Activated CD8-positive, alpha-beta memory T cell treated with anti-CD3 and anti-CD28 coated beads for 24 hours (primary cell): Measurements from ENCODE around the gene SRSF1.
"Not testable (repeated sequence)": the region's sequence is repeated elsewhere in the genome, so short reads cannot be mapped to it uniquely, and the experiment has no call there.

Source experiments
- DNase-seq: peaks from one replicate; pipeline ENCODE4 v3.0.0-alpha.2; 2020

SRSF1 gene

GRCh38 chr17:57988301-57989250 is 18.5 kb downstream of the SRSF1 start:
- no peak for DNase-seq

DNA sequence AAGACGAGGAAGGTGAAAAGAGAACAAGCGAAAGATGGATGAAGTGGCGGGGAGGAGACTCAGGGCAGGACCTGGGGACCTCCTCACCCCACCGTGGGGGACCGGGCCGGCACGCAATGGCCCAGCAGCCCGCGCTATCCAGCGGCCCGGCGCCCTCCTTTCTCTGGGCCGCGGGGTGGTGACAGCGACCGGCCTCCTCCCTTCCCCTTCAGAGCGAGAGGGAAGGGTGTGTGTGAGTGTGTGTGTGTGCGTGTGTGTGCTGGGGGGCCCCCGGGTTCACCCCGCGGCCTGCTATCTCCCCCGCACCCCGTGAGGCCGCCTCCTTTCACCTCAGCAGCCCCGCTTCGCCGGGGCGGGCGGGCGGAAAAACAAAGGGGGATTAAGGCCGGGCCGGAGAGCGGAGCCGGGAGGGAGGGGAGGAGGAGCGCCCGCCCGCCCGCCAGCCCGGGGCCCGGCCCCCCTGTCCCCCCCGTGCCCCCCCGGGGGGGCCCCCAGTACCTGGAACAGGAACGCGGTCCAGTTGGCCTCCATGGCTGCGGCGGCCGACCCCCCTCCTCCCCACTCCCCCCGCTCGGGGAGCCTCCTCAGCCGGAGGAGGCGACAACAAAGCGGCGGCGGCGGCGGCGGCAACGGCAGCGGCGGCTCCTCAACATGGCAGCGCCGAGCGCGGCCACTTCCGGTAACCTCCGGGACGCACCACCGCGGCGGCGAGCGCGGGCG is 19.3 kb downstream of the SRSF1 start, which contains the start of gene VEZF1:
Gene VEZF1, minus strand, starts transcription at position 674 of the 720 bp plus-strand sequence. Its CDS starts 143 bp downstream, at position 531.
- peak; percentile 93 for DNase-seq

GRCh38 chr17:57986841-57987580 is 20.0 kb downstream of the SRSF1 start:
- DNase-seq, result peak; percentile 77

GRCh38 chr17:57985675-57985974 is 21.4 kb downstream of the SRSF1 start:
- no peak for DNase-seq

GRCh38 chr17:57984936-57985674 is 21.9 kb downstream of the SRSF1 start:
- DNase-seq, result peak; percentile 30

DNA sequence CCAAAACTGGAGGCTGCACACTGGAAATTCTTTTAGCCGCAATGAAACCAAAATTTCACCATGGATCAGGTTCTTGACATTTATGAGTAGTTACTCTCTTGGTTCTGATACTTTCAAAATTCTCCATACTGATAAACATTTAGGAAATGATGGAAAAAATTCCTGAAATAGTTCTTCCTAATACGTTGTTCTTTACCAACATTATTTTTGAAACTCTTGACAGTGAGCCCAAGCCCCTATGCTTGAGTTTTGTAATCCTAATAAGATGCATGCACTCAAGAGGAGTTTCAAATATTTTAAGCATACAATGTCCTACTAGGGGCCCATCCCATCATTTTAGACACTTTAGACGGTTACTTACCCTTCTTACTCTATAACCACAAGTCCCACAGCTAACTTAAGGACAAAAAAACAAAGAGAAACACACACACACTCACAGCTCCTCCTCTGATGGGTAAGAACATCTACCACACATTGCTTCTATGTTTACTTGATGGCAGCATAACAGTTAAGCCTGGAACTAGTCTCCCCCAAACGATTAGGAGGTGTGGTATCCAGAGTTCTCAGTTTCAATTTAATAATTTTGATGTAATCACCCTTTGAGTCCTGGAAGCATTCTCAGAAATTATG is 22.7 kb downstream of the SRSF1 start:
- DNase-seq, result no peak

DNA sequence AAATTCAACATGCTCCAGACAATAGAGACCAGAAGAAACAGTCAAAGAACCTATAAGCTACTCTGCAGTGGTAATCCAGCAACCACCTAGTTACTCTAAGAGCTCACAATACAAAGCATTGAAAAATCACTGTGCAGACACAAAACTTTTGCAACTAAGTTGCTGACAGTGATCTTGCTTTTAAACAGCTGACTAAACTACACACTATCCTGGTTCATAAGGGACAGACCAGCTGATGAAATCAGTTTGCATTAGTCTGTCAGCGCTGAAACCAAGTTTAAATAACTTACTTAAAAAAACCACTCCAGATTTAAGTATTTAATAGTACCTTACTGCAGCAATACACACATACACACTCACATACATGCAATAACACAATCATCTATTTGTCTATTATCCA is 23.6 kb downstream of the SRSF1 start:
- no peak for DNase-seq

DNA sequence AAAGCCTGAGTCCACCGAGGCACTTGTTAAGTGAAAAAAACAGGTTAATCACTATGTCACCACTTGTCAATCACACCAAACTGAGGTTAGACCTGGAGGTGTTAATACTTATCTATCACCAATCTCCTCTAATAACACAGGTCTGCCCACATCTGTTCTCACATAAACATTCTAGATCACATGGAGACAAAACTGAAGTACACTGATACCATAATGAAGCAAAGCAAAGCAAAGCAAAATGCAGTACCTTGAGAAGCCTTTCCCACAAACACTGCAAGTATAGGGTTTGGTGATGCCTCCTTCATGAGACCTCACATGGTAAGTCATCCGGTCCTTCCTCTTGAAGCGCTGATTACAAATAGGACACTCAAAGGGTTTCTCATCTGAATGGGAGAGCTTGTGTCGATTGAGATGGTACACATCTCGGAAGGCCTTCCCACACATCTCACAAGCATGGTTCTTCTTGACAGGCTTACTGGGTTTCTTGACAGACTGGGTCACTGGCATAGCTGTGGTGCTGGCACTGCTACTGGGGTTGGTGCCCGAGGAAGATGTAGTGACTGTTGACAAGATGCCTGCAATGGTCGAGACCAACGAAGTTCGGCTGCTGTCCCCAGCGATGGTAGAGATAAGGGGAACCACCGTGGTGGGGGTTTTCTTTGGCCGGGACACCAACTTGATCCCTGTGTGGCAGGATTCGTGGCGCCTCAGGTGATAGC is 24.4 kb downstream of the SRSF1 start:
- DNase-seq, result peak; percentile 53

DNA sequence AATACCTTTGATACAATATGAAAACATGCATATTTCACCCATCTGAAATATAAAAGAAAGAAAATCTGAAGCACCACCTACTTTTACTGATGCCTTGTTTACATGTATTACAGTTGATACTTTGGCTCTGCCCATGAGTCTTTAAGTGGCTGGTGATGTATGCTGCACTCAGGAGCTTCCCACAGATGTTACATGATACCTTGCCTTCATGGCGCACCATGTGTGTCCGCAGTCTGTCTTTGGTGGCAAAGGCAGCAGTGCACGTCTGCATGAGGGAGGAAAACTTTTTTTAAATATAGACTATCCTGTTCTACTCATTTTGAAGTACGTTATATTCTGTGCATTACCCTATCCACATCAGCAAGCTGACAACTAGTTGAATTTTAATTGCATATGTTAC is 26.5 kb downstream of the SRSF1 start:
- no peak for DNase-seq

DNA sequence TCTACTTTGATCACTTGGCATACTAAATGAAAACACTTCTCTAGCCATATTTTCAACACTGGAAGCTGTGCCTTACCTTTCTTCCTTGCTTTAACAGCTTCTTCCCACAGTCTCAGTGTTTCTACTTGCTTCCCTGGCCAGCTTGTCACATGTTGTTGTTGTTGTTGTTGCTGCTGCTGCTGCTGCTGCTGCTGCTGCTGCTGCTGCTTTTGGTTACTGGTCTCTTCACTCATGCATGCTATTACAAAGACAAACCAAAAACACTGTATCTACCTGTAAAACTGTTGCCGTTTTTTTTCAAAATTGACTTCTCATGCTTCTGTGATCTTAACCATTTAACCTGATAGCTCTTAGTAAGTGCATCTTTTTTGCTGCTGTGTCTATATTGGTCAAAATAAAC is 28.0 kb downstream of the SRSF1 start:
- DNase-seq, result no peak

- DNase-seq, result no peak
These were observed 30.5 kb downstream of the SRSF1 start for GRCh38 chr17:57976594-57976993.

DNA sequence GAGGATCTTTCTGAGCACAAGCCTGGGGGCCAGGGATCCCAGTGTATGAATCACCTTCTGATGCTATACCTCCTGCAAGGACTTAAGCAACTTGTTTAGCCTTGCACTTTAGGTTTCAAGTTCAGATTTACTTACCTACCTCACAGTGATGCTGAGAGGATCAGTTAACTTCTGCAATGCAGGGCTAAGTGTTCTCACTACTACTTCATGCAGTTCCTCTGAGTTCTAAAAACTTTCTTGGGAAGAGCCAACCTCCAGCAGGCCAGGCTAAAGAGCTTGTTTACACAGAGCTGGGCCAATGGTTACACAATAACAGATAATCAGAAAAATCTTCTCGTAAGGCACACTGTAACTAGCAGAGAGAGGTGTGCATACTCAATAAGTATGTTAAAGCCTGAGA is 32.0 kb downstream of the SRSF1 start:
- no peak for DNase-seq

- not testable (repeated sequence) for DNase-seq
These were observed 32.8 kb downstream of the SRSF1 start for GRCh38 chr17:57974053-57974824.

- peak; percentile 42 for DNase-seq
These were observed 34.9 kb downstream of the SRSF1 start for GRCh38 chr17:57972151-57972550.

- no peak for DNase-seq
These were observed 35.5 kb downstream of the SRSF1 start for GRCh38 chr17:57971572-57971971.

DNA sequence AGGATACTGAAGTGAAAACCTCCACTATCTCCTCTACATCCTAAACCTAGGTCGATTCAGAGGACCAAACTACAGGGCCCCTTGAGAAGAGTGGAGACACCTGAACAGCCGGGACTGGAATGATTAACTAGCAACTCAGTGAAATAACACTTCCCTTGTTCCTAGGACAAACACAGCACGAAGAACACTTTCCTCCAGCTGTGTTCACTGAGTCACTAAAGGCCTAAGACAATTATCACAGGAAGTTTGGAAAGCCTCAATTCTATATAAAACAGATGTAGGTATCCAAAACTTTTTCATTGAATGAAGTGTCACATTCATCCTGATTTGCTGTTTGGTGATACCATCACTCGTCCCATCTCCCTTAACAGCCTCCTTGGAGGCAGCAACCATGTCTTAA is 36.3 kb downstream of the SRSF1 start:
- DNase-seq, result no peak

DNA sequence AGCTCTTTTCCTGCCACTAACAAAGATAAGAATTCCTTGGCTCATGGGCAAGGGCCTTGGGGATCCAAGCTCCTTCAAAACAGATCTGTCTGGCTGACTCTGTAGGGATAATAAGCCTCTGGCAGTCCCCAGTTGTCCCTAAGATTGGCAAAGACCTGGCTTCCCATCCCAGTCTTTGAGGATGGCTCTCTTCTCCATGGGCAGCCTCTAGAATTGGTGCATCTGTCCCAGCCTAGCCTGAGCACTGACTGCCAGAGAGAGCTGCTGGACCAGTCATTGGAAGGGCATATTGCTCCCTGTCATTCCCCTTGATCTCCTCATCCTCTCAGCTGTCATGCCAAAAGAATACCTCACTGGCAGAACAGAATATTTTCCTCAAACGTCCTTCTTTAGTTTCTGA is 38.6 kb downstream of the SRSF1 start:
- DNase-seq, result no peak

DNA sequence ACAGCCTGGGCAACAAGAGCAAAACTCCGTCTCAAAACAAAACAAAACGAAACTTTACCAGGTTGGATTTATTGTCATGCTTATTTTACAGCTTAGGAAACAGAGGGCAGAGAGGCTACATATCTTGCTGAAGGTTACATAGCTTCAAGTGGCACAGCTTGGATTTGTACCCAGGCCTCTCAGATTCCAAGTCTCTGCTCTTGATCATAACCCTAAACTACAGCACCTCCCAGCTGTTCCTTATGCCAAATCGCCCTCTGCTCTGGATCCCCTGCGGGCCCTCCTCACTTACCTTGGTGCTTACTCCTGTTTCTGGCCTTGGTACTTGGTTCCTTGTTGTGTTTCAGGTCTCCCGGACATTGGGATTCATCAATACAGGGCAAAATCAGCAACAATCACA is 40.2 kb downstream of the SRSF1 start:
- no peak for DNase-seq

DNA sequence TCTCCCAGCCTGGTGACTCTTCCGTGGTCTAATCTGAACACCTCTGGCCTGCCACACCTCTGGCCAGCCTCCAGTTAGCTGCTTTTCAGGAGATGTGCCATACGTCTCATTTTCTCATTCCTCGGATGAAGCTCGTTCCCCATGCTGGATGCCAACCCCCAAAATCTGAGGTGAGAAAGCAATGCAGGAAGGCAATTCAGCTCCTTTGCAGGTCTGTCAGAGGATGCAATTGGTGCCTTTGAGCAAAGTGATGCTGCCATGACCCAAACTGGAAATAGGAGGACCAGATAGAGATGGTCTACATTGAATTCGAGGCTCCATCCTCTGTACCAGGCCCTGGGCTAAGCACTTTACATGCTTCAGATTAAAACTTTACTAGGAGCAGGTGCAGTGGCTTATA is 40.8 kb downstream of the SRSF1 start:
- peak; percentile 21 for DNase-seq

- peak; percentile 33 for DNase-seq
These were observed 41.4 kb downstream of the SRSF1 start for GRCh38 chr17:57965521-57966160.
